ENCODE measurements around the gene ZNRF2.

GRCh38 chr7:30347226-30348082 is 63.1 kb downstream of the ZNRF2 start:
- TF ChIP-seq, protein P1, sequence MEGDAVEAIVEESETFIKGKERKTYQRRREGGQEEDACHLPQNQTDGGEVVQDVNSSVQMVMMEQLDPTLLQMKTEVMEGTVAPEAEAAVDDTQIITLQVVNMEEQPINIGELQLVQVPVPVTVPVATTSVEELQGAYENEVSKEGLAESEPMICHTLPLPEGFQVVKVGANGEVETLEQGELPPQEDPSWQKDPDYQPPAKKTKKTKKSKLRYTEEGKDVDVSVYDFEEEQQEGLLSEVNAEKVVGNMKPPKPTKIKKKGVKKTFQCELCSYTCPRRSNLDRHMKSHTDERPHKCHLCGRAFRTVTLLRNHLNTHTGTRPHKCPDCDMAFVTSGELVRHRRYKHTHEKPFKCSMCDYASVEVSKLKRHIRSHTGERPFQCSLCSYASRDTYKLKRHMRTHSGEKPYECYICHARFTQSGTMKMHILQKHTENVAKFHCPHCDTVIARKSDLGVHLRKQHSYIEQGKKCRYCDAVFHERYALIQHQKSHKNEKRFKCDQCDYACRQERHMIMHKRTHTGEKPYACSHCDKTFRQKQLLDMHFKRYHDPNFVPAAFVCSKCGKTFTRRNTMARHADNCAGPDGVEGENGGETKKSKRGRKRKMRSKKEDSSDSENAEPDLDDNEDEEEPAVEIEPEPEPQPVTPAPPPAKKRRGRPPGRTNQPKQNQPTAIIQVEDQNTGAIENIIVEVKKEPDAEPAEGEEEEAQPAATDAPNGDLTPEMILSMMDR (conservative IDR thresholded peaks at IDR 0.05) = no peak
- TF ChIP-seq EZH2 (IDR thresholded peaks at IDR 0.05; ENCODE audit: low read depth) = no peak

Data from PC-9 (cell line).